CD4-positive, alpha-beta T cell treated with Interleukin-21 for 1 hour (primary cell): ENCODE data around the gene LARP1.
"Not testable (repeated sequence)": the region's sequence is repeated elsewhere in the genome, so short reads cannot be mapped to it uniquely, and the experiment has no call there.

ENCODE experiments used
- DNase-seq: peaks from one replicate; pipeline ENCODE4 v3.0.0-alpha.2; 2020

Gene LARP1

GRCh38 chr5:154795235-154795596 lies 40.0 kb downstream of the LARP1 start:
- DNase-seq = no peak

DNA sequence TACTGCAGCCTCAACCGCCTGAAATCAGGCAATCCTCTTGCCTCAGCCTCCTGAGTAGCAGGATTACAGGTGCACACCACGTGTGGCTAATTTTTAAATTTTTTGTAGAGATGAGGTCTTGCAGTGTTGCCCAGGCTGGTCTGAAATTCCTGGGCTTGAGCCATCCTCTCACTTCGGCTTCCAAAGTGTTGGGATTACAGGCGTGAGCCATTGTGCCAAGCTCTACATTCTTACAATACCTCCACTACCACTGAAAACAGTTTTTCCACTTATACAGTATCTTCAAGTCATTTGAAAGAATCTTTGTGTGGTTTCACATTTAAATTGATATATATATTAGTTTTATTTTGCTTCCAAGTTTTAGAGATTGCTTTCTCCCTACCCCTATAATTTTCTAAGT lies 42.6 kb downstream of the LARP1 start:
- DNase-seq = no peak

DNA sequence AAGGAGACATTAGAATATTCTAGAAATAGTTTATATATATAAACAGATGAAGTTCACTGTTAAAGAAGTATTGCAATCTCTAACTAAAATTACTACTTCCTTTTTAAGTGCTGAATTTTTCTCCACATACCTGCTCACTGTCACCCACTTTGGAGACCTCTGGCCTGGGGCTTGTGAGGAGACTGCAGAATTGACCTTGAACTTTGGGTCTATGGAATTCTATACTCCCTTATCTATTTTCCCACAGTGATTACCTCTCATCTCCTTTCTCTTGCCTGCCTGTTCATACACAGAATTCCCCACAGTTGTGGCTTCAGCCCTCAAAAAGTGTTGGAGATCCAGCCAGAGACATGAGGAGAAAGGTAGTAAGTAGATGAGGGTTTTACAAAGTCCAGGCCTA lies 45.4 kb downstream of the LARP1 start:
- no peak for DNase-seq

- DNase-seq = no peak
Measured at GRCh38 chr5:154801083-154801482, 45.9 kb downstream of the LARP1 start.

DNA sequence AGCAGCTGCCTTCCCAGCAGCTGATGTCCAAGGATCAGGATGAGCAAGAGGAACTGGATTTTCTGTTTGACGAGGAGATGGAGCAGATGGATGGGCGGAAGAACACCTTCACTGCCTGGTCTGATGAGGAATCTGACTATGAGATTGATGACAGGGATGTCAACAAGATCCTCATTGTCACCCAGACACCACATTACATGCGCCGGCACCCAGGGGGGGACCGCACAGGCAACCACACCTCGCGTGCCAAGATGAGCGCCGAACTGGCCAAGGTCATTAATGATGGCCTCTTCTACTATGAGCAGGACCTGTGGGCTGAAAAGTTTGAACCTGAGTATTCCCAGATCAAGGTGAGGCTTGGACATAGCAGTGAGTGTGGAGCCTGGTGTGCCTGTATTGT lies 46.9 kb downstream of the LARP1 start:
- no peak for DNase-seq

DNA sequence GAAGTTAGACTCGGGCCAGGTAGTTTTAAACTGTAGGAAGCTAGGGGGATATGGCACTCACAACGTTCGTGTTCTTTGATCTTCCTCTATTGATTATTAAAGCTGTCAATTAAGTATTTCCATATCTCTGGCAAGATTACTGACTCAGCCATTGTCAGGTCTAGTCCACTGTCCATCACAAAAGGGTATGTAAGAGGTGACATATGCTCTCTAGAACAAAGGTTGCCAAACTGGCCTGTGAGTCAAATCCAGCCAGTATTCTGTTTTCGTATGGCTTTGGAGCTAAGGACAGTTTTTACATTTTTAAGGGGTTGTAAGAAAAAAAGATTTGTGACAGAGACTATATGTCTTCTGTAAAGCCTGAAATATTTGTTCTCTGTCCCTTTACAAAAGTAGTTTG lies 51.0 kb downstream of the LARP1 start:
- DNase-seq = no peak

GRCh38 chr5:154811239-154811638 lies 56.1 kb downstream of the LARP1 start:
- no peak for DNase-seq

GRCh38 chr5:154811653-154812465 lies 56.7 kb downstream of the LARP1 start:
- DNase-seq = peak; percentile 71

DNA sequence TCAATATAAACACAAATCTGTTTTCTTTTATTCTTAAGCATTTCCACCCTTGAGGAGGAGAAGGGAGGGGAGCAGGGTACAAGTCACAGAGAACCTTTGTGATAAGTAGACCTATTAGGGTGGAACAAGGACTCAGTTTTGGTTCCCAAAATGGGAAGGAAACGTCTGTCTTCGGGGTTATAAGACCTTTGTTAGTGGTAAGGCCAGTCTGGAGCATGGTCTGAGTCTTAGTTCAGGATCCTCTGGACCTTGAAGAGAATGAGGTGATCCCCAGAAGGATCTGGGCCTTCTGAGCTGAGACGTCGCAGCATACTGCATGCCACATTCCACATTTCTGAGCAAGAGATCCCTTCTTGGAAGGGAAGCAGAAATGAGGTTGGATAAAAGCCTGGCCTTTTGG lies 58.0 kb downstream of the LARP1 start:
- DNase-seq = no peak

DNA sequence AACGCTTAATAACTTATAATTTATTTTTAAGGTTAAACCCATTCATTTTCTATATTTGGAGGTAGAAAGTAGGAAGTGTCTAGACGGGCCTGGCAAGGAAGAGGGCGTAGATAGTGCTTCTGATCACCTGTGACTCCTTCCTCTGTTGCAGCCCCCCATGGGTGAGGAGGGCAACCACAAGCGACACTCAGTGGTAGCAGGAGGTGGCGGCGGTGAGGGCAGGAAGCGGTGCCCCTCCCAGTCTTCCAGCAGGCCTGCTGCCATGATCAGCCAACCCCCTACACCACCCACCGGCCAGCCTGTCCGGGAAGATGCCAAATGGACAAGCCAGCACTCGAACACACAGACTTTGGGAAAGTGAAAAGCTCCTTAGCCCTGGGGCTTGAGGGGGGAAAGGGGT lies 58.6 kb downstream of the LARP1 start:
- peak; percentile 53 for DNase-seq

GRCh38 chr5:154815025-154815424 lies 59.8 kb downstream of the LARP1 start:
- no peak for DNase-seq

GRCh38 chr5:154815684-154816247 lies 60.6 kb downstream of the LARP1 start:
- no peak for DNase-seq

DNA sequence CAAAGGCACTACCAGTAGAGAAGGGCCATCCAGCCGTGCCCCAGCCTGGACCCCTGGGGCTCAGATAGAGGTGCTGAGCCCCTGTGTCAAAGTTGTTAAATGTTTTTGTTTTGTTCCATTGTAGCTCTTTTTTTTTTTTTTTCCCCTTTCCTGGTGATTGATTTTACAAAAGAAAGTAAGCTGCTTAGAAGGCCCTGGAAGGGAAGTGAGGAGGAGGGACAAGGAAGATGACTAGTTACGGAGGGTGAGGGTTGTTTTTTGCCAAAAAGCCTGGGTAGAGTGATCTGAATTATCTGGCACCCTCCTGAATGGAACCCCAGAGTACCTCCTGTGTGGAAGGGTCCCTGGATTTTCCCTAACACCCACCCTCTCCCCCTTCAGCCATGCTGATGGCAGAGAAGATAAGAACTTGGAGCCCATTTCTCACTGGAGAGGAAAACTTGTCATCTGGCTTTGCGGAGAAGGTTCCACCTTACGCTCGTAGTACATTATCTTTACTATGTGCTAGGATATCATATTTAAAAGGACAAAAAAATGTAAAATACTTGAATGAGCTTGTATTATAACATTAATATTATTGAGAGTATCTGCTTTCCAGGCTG lies 61.8 kb downstream of the LARP1 start:
- no peak for DNase-seq

- DNase-seq = no peak
Measured at GRCh38 chr5:154817815-154818214, 62.6 kb downstream of the LARP1 start.

GRCh38 chr5:154818471-154819116 lies 63.4 kb downstream of the LARP1 start:
- no peak for DNase-seq

DNA sequence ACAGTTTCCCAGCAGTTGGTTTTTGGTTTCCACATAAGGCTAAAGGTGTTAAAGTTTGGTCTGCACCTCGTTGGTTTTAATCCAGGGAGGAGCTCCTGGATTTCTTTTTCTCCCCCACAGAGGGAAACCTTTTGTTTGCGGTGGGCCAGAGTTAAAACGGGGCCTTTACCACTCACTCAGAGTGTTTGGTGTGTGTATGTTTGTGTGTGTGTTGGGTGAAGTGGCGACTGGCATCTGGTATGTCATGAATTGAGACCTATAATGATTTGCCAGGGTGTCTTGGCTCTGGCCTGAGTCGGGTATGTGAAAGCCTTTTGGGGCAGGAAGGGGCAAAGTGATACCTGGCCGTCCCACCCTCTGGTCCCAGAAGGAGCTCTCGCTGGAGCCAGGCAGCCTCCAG lies 64.4 kb downstream of the LARP1 start:
- no peak for DNase-seq

- DNase-seq = no peak
Measured at GRCh38 chr5:154820383-154820782, 65.2 kb downstream of the LARP1 start.

GRCh38 chr5:154822896-154823295 lies 67.7 kb downstream of the LARP1 start:
- DNase-seq = not testable (repeated sequence)

DNA sequence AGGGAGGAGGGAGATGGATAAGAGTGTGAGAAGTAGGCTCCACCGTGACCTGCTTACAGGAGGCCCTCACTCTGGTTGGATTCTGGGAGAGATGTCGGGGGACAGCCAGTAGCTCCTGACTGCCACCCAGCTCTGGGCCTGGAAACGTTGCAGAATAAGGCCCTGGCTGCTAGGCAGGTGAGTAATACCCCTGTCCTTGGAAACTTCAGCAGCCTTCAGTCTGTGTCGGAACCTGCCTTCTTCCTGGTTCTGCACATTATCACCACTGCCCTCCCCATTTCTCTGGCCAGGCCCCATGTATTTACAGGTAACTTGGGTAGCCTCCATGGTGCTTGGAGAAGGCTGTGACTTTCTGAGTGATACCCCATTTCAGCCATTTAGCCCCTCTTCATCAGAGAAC lies 68.4 kb downstream of the LARP1 start:
- DNase-seq = no peak

DNA sequence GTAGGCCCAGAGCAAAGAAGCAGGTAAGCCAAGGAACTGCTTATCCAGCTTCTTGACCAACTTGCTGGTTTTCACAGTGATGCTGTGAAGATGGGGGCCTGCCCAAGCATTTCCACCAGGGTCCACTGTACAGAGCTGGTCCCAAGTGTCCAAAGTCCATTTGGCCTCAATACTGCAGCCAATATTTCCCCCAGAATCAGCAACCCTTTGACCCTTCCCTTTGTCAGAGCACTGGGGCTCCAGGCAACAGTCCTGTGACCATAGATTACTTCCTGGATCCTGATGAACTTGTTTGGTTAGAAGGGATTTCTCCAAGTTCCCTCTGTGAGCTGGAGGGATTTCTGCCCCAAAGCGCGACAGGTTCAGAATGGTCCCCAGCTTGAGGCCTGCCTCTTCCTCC lies 68.9 kb downstream of the LARP1 start:
- no peak for DNase-seq

GRCh38 chr5:154829181-154829588 lies 74.0 kb downstream of the LARP1 start:
- no peak for DNase-seq

DNA sequence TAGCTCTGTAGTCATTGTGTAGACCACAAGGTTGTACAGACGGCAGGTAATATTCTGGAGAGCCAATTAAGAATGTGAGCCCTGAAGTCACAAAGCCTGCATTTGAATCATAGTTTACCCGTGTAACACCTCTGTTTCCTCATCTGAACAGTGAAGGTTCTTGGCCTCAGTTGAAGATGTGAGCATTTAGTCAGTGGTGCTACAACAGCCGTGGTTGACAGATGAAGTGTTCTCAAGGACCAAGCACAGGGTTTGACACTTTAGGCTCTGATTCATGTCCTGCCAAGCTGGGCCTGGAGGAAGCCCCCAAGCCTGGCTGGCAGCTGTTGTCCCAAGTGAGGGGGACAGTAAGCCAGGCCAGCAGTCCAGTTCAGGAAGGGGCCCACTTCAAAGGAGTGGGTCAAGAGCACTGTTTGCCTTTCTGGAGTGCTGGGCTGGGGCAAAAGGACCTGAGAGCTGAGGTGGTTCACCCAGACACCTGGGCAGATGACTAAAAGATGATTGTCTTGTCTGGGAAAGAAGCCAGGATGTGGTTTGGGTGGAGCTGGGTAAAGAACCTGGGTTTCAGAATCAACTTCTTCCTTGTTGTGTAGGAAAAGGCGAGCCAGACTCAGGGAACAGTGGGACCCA lies 74.5 kb downstream of the LARP1 start:
- peak; percentile 34 for DNase-seq

DNA sequence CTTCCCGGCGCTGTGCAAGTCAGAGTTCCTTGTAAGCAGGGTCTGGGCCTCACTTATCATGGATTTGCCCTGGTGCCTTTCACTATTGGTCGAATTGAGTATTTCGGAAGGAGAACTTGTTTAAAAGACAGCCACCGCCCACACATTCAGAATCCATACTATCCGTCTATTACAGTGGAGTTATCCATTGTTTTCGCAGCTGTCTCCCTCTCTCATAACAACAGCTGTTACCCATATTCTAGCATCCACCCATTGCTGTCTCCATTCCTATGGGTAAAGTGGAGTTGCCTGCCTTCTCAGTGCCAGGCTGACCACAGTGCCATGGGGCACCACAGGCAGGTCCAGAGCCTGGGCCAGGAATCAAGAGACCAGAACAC lies 75.0 kb downstream of the LARP1 start:
- DNase-seq = no peak

DNA sequence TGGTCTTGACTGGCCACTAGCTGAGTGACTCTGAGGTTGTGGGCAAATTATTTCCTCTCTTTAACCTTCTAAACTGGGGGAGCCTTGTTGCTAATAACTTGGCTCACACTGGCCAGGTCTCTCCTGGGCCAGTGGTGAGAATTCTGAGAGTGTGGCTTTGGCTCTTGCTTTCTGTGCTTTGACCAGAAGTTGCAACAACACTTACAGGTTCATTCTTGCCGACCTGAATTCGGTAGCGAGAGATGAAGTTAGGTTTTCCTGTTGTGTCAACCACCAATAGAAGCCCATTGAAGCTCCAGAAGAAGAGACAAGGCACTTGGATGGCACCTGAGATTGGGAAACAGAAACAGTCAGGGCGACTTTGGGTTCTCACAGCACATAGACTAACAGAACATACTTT lies 75.4 kb downstream of the LARP1 start:
- no peak for DNase-seq
